GM19397 (cell line): ENCODE results near the gene MRPS12.
"Not testable (repeated sequence)": the region's sequence is repeated elsewhere in the genome, so short reads cannot be mapped to it uniquely, and the experiment has no call there.

Experiments
- ATAC-seq: cut with Tn5 transposase; IDR thresholded peaks from one replicate; pipeline ENCODE4 v1.9.1; 2021; ENCODE audit warnings: mild to moderate bottlenecking, moderate library complexity; ENCODE audit not compliant: unreplicated experiment

Gene MRPS12

DNA sequence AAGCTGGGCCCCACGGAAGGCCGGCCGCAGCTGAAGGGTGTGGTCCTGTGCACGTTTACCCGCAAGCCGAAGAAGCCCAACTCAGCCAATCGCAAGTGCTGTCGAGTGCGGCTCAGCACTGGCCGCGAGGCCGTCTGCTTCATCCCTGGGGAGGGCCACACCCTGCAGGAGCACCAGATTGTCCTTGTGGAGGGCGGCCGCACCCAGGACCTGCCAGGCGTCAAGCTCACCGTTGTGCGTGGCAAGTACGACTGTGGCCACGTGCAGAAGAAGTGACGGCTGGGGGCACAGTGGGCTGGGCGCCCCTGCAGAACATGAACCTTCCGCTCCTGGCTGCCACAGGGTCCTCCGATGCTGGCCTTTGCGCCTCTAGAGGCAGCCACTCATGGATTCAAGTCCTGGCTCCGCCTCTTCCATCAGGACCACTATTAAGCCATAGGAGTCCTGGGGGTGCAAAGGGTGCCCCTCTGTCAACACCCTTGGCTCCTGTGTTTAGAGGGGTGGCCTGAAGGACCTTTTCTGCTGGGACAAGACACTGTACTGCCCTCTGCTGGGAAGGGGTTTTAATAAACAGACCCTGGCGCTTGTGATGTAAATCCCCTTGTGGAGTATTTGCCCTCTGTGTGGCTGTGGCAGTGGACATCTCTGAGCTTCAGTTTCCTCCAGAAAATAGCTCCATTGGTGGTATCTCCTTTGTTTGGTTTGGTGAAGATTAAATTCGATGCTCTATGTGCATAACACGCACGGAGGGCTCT lies 1.9 kb downstream of the MRPS12 start:
- ATAC-seq: no peak

DNA sequence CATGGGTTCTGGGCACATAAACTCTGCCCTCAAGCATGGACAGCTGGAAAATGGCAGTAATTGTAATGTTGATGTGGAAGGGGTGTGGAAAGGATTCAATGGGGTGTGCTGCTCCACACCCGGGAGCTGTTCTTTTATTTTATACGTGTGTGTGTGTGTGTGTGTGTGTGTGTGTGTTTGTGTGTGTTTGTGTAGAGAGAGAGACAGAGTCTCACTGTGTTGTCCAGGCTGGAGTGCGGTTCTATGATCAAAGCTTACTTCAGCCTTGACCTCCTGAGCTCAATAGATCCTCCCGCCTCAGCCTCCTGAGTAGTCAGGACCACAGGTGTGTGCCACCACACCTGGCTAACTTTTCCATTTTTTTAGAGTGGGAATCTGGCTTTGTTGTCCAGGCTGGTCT lies 2.8 kb downstream of the MRPS12 start:
- no peak for ATAC-seq

DNA sequence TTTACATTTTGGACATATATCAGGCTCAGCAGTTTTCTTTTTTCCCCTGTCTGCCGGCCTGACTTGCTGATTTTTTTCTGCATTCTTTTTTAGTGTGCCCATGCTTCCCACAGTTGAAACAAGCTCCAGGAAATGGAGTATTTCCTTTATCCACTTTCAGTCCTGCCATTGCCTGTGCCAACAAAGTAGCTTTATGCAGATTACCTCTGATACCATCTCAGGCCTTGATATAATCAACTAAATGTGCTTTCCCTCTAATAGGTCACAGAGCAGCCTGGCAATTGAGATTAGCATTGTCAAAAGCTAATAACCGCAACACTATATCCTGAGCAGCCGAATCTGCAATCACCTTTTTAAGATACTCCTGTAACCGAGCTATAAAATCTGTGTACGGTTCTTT lies 9.2 kb downstream of the MRPS12 start:
- ATAC-seq: no peak

DNA sequence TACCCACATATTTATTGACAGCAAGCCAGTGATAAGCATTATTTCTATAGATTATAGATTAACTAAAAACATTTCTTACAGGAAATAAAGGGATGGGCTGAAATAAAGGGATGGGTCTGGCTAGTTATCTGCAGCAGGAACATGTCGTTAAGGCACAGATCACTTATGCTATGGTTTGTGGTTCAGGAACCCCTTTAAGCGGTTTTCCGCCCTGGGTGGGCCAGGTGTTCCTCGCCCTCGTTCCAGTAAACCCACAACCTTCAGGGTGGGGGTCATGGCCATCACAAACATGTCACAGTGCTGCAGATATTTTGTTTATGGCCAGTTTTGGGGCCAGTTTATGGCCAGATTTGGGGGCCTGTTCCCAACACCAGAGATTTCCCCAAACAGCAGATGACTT lies 10.7 kb downstream of the MRPS12 start:
- ATAC-seq: not testable (repeated sequence)

DNA sequence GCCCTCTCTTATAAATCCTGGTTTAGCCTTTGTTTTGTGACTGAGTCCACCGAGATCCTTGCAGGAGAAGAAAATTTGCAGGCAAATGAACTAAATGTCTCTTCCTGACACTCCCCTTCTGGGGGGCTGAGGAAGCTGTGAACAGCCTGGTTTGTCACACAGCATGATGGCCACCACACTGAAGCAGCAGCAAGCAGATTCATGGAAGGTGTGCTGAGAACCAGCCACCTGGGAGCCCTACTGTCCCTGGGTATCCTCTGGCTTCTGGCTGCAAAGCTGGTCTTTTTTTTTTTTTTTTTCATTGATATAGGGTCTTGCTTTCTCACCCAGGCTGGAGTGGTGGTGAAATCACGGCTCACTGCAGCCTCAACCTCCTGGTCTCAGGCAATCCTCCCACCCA lies 11.2 kb downstream of the MRPS12 start:
- ATAC-seq: no peak

DNA sequence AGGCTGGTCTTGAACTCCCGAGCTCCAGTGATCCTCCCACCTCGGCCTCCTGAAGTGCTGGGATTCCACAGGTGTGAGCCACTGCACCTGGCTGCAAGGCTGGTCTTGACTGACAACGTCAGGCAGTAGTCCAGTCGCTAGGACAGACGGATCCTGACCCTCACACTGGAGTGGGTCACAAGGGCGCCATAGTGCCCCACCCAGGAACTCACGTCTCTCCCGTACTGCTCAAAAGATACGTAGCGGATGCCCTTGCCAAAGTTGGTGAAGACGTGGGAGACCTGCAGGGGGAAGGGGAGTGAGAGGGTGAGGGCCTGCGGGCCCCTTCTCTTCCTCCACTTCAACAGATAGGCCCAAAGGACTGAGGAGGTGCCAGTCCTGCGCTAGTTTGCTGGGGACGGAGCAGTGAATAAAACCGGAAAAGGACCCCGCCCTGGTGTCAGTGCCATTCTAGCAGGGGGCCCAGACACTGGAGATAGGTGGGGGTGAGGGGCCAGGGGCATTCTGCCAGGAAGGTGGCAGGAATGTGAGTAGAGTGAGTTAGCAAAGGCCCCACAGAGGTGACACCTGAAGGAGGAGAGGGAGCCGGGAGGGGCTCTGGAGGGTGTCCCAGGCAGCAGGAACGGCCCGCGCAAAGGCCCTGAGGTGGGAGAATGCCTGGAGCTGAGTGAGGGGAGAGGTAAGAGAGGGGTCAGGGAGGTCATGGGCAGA lies 11.9 kb downstream of the MRPS12 start:
- ATAC-seq: no peak

DNA sequence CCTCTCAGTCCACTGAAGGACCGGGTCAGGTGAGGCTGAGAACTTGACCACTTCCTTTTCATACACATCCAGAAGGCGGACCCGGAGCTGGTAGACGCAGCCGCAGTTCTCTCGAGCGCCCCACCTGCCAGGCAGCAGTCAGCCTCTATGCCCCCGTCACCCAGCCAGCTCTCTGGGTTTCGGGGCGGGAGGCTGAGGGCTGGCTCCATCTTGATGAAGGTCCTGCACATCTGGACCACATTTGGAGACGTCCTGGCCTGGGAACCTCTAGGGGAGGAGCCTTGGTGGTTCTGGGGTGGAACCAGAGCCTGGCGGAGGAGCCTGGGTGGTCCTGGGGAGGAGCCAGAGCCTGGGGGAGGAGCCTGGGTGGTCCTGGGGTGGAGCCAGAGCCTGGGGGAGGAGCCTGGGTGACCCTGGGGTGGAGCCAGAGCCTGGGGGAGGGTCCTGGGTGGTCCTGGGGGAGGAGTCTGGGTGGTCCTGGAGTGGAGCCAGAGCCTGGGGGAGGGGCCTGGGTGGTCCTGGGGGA lies 14.3 kb downstream of the MRPS12 start:
- no peak for ATAC-seq

DNA sequence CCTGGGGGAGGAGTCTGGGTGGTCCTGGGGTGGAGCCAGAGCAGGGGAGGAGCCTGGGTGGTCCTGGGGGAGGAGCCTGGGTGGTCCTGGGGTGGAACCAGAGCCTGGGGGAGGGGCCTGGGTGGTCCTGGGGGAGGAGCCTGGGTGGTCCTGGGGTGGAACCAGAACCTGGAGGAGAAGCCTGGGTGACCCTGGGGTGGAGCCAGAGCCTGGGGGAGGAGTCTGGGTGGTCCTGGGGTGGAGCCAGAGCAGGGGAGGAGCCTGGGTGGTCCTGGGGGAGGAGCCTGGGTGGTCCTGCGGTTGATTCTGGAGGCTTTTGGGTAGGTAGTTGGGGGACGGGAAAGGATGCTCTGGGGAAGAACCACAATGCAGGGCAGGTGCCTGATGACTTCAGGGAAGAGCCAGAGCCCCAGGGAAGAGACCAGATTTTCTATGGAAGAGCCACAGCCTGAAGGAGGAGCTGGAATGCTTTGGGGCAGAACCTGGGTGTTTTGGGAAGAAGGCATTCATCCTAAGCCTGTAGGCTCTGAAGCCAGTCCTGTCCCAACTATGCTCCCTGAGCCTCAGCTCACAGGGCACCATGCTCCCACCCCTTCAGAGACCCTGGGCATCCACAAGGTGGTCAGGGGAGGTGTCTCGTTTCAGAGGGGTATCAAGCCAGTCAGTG lies 15.0 kb downstream of the MRPS12 start:
- ATAC-seq: no peak

DNA sequence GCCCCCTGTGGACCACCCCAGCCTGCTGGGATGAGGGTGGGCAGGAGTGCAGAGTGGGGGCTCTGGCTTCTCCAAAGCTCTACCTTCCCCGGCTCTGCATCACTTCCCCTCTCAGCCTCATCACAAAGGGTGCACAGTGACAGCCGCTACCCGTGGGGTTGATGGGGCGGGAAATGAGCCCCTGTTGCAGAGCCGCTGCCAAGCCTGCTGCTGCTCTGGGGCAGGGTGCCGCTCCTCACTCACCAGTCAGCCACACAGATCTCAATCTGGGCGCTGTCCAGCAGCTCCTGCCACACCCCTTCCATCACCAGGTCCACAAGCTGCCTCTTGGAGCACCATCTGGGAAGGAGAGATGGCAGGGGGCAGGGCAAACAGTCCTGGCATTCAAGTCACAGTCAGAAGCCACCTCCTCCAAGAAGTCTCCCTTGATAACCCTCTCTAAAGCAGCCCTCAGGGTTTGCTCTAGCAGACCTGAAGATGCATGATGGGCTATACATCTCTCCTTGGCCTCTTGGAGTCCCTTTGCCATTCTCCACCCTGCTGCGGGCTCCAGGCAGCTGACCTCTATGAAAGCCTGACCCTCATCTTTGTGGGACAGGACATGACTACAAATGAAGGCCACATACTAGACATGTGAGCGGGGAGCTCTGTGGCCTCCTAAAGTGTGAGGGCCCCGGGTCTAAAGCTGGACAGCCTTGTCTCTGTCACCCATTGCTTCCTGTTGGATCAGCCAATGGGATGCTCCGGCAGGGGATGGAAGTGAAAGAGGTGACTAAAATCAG lies 15.7 kb downstream of the MRPS12 start:
- no peak for ATAC-seq

DNA sequence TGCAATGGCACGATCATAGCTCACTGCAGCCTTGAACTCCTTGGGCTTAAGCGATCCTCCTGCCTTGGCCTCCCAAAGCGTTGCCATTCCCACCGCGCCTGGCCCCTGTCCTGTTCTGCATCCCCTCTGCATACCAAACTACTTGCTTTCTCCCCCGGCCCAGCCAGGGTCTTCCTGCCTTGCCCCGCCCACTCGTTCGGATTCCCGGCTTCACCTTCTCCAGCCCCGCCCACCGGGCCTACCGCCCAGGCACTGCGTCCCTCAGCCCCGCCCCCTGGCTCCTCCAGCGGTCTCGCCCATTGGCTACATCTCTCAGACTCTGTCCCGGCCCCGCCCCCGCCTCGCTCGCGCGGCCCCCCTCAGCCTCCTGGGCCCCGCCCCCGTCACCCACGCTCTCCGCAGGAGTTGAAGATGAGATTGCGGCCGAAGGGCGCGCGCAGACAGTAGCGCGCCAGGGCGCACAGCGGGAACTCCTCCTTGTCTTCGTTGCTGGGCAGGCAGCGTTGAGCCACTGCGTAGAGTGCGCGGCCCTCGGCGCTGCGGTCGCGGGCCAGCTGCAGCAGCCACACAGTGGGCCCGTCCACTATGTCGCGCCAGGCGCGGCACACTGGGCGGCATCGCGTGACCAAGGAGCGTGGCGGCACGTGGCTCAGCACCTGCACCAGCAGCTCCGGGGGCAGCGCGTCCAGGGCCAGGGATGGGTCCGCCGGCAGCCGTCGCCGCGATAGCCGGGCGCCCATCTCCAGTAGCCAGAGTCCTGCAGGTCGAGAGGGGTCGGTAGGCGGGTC lies 19.0 kb downstream of the MRPS12 start:
- no peak for ATAC-seq

DNA sequence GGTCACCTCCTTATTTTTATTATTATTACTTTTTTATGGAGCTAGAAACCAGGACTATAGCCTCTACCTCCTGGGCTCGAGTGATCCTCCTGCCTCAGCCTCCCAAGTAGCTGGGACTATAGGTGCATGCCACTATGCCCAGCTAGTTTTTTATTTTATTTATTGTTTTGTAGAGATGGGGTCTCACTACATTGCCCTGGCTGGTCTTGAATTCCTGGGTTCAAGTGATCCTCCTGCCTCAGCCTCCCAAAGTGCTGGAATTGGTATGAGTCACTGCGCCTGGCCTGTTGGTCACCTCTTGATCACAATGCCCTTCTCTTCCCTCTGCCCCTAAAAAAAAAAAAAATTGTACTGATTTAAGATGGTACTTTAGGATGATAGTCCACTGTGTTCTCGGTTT lies 20.4 kb downstream of the MRPS12 start:
- ATAC-seq: no peak

DNA sequence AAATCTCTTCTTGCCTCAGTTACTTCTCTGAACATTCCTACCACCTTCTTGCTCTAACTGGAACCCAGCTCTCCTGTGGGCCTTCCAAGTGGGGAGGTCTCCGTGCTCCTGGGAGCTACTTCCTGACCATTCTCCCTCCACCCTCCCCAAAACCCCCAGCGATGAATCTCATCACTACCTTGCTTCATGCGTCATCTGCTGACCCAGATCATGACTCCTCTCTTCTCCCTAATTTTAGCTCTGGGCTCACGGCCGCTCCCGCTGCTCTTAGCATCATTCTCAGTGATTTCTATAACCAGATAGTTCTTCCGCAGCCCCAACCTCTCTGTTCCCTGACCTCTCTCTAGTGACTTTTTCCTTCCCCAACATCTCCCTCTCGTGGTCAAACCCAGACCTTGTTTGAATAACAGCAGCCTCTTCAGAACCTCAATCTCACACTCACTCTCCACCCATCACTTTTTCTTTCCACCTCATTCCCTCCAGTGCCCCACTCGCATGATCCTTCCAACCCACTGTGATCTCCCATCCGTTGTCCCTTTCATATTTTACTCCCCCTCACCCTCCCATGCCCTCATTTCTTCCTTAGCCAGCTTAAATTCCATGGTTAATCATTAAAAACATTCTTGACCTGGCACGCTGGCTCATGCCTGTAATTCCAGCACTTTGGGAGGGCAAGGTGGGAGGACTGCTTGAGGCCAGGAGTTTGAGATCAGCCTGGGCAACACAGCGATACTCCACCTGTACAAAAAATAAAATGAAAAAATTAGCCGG lies 21.8 kb downstream of the MRPS12 start:
- no peak for ATAC-seq

DNA sequence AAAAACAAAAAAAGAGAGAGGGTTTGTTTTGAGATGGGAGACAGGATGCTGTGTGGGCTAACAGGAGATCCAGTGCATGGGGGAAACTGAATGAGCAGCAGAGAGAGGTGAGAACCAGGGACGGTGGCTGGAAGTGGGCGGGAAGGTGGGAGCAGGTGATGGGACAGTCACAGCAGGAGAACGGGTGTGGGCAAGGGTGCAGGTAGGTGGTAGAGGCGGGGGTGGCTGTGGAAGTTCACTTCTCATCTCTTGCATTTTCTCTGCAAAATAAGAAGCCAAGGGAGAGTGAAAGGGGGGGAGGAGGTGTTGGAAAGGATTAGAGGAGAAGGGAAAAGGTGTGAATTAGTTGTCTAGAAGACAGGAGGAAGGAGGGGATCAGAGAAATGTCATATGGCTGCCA lies 22.9 kb downstream of the MRPS12 start:
- ATAC-seq: no peak

DNA sequence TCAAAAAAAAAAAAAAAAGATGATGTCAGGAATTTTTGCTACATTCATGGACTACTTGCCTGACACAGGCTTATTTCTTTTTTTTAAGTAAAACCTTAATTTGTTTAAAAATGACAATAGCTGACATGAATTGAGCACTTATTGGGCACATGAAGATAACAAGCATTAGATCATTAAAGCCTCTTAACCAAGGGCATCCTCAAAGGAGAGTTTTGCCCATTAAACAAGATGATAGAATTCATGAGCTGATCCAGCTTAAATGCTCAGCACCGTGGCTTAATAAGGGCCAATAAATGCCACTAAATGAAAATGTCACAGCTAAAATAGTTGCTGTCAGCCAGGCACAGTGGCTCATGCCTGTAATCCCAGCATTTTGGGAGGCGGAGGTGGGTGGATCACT lies 25.5 kb downstream of the MRPS12 start:
- no peak for ATAC-seq

DNA sequence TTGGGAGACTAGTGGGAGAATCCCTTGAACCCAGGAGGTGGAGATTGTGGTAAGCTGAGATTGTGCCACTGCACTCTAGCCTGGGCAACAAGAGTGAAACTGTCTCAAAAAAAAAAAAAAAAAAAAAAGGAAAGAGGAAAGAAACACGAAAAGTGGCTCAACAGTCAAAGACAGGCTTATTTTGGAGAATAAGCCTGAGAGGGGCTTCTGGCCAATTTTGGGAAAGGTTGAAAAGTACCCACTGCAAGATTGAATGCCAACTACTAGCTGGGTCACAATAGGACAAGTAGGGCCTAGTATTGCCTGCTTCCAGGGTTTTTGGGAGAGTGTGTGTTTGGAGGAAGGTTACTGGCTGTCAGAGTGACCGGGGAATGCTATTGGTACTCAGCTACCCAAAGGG lies 27.6 kb downstream of the MRPS12 start:
- no peak for ATAC-seq

DNA sequence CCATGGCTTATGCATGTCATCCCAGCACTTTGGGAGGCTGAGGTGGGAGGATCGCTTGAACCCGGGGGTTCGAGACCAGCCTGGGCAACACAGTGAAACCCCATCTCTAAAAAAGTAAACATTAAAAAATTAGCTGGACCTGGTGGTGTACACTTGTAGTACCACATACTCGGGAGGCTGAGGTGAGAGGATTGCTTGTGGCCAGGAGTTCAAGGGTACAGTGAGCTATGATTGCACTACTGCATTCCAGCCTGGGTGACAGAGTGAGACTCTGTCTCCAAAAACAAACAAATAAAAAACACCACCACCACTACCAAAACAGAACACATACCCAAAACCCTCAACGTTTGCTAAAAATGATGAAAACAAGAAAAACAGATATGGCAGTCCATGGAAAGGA lies 28.9 kb downstream of the MRPS12 start:
- no peak for ATAC-seq

DNA sequence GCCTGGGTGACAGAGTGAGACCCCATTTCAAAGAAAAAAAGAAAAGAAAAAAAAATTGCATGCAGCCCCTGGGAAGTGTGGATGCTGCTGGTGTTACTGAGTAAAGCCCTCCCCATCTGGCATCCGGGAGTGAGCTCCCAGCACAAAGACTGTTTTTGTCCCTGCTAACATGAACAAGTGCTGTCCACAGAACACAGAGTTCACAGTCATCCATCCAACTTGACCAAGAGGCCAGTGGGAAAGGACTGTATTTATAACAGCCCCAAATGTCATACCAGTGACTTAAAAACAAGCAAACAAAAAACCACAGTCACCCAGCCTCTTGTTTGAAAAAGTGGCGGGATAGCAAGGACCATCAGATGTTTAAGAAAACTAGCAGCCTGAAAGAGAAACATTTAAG lies 34.0 kb downstream of the MRPS12 start:
- no peak for ATAC-seq

DNA sequence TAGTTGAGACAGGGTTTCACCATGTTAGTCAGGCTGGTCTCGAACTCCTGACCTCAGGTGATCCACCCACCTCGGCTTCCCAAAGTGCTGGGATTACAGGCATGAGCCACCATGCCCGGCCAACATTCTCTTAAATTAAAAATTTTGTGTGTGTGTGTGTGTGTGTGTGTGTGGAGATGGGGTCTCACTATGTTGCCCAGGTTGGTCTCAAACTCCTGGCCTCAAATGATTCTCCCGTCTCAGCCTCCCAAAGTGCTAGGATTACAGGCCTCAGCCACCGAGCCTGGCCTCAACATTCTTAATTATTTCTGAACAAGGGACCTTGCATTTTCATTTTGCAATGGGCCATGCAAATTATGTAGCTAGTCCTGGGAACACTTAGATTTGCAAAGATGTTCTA lies 35.4 kb downstream of the MRPS12 start:
- not testable (repeated sequence) for ATAC-seq

DNA sequence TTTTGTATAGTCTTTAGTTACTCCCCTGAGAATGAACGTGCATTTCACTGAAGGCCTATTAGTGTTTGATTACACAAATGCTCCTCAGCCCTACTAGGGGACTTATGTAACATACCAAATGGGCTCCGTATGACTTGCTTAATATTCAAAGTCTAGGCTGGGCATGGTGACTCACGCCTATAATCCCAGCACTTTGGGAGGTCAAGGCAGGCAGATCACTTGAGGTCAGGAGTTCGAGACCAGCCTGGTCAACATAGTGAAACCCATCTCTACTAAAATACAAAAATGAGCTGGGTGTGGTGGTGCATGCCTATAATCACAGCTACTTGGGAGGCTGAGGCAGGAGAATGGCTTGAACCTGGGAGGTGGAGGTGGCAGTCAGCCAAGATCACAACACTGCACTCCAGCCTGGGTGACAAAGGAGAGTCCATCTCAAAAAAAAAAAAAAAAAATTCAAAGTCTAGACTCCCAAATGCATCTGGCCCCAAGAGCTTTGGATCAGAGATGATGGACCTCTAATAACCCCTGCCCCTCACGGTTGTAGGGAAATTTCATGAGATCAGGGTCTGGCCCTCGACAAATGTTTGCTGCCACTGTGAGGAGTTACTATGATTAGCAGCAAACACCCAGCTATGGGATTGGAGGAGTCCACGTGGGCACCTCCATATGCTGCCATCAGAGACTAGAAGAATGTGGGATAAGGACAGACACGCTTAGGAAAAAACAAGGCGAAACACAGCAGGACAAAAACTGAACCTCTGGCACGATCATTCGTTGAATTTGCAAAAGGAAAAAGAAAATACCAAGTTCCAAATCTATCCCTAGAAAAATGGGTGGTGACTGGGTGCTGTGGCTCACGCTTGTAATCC lies 40.2 kb downstream of the MRPS12 start:
- ATAC-seq: no peak
